Heart right ventricle (tissue), 16 donors: ENCODE data around the gene DSE. TPM values are rescaled to one million over a fixed set of nuclear protein-coding genes. Genes with fewer than 3 reads are reported as not detected.

Experiments used
- ATAC-seq, 8 donors: fragments of 200-7000 bp; cut with Tn5 transposase; one replicate each; pipeline ENCODE4 v1.9.1; 2020; ENCODE audit warnings: mild to moderate bottlenecking in 8 of 8, moderate library complexity in 8 of 8, moderate number of reproducible peaks in 1 of 8
- DNase-seq, 2 donors: peaks; one replicate each; pipeline ENCODE4 v3.0.0-alpha.2; 2020
- H3K27ac ChIP-seq, 10 donors: fragments of 200-600 bp; sonication (generic) in 2 of 10; one replicate each; pipeline versions ENCODE4 v1.5.0 to v1.8.0; 2020 to 2022; ENCODE audit warnings: mild to moderate bottlenecking in 3 of 10
- H3K27me3 ChIP-seq, 7 donors: fragments of 200-600 bp; one replicate each; pipeline ENCODE4 v1.8.0; 2021 to 2022; ENCODE audit warnings: mild to moderate bottlenecking in 2 of 7
- H3K36me3 ChIP-seq, 9 donors: fragments of 200-600 bp; sonication (generic) in 1 of 9; one replicate each; pipeline versions ENCODE4 v1.5.0 to v1.8.0; 2020 to 2022; ENCODE audit warnings: mild to moderate bottlenecking in 2 of 9
- H3K4me1 ChIP-seq, 9 donors: fragments of 200-600 bp; sonication (generic) in 1 of 9; one replicate each; pipeline versions ENCODE4 v1.5.0 to v1.8.0; 2020 to 2022; ENCODE audit warnings: mild to moderate bottlenecking in 4 of 9
- H3K4me3 ChIP-seq, 10 donors: fragments of 200-600 bp; sonication (generic) in 2 of 10; one replicate each; pipeline versions ENCODE4 v1.5.0 to v1.8.0; 2020 to 2022; ENCODE audit warnings: mild to moderate bottlenecking in 7 of 10, moderate library complexity in 2 of 10
- H3K9me3 ChIP-seq, 11 donors: fragments of 200-600 bp in 10 of 11; sonication (generic) in 2 of 11; one replicate each; pipeline versions ENCODE4 v1.5.0 to v1.8.0; 2013 to 2022; ENCODE audit warnings: mild to moderate bottlenecking in 2 of 11, control low read depth in 1 of 11, moderate library complexity in 1 of 11
- CTCF ChIP-seq, 9 donors: fragments of 200-600 bp; sonication (generic) in 2 of 9; IDR thresholded peaks; one replicate each; pipeline versions ENCODE4 v1.5.0 to v1.8.0; 2021 to 2022; ENCODE audit warnings: antibody characterized with exemption in 9 of 9, mild to moderate bottlenecking in 5 of 9, moderate library complexity in 1 of 9
- WGBS, 2 donors: extraction: QIAGEN DNeasy Blood & Tissue Kit; methylation state at CpG; one replicate each; pipeline ENCODE4 v1.1.7; 2013; ENCODE audit warnings: inconsistent platforms in 1 of 2; 5-methylcytosine and 5-hydroxymethylcytosine counted together
- intact Hi-C, 10 donors: fragments of 100-400 bp; cut with DNase I; formaldehyde crosslinking; loops; one replicate each; pipeline versions ENCODE4 v1.11.1 to v1.14.2; 2022
- polyA plus RNA-seq, 2 donors: library from polyadenylated mRNA; stranded (reverse); fragments of 200-250 nt; gene quantifications; one replicate each; pipeline ENCODE4 v1.2.3, GENCODE V29; 2013
- total RNA-seq, 10 donors: library from RNA; stranded (reverse); fragmentation: NEBNext Ultra II Directional in 3 of 10; extraction: Animal tissue kit (Norgen Biotek cat#: 25700) in 3 of 10; gene quantifications; one replicate each; pipeline versions ENCODE4 v1.2.1 to v1.2.4, GENCODE V29; 2021 to 2023
- donor health status: Arrhythmogenic right ventricular cardiomyopathy.
- donor health status: ischemic (EF 13 %, LVEDD 7.1; RV severe dilation, severe dysfunction).
- donor health status: healthy with polysubstance abuse.
- donor health status: DM: no; HTN: yes; CAD: no.
- donor health status: DM: no; HTN: no; CAD: no.
- donor health status: ischemic (EF 25% LVEDD 6.9; RV normal size, moderate dysfunction).
- donor health status: ischemic (EF 25% LVEDD 5.7; RV mildly dilated, moderate dysfunction).
- donor health status: healthy.
- donor health status: DM: yes; HTN: yes; CAD: no.
- donor health status: Ischemic cardiomyopathy.
- donor health status: ischemic (EF 35%, LVEDD 5.7; RV mildly dilated, moderate dysfunction).
- donor health status: nonischemic (EF 11% LVEDD 7.7; RV severe dilation, severe dysfunction).
- donor health status: DM: yes; HTN: yes; CAD: no.
- donor health status: PGD.
- donor health status: ischemic (EF 29% LVEDD 5.4; RV normal size, mild dysfunction).
- donor health status: nonischemic (EF 23%, LVEDD 6.1; RV moderate dilation, normal function).

The DSE gene
- total and polyA plus RNA-seq, 12 donors = 3.8 to 25.4 (median 11.3) TPM

- intact Hi-C loops = no loop called here
- H3K27me3 ChIP-seq = no peaks in the 10 kb centered on the region
- TF ChIP-seq CTCF (IDR thresholded peaks at IDR 0.05) = no peak
- H3K9me3 ChIP-seq = no peaks in the 10 kb centered on the region
- DNase-seq (no peak), ATAC-seq (no peak)
- no peak overlapping the region for H3K4me3 ChIP-seq
- no peaks in the 10 kb centered on the region for H3K36me3 ChIP-seq
- 91 to 92% methylated on average over 3 of the region's 3 CpGs for WGBS, 2 donors
- peaks cover 0 to 25% (median 16%) of the 10 kb centered on the region in 9 donors for H3K4me1 ChIP-seq
- H3K27ac ChIP-seq = no peak overlapping the region
Observed at GRCh38 chr6:116355796-116356195, 15.0 kb upstream of the DSE start.

GRCh38 chr6:116359131-116359530 lies 11.6 kb upstream of the DSE start:
- DNase-seq (no peak), ATAC-seq (no peak)
- Histone ChIP-seq H3K27me3 (no peaks in the 10 kb centered on the region), H3K4me3 (no peak overlapping the region), H3K36me3 (no peaks in the 10 kb centered on the region), H3K9me3 (no peaks in the 10 kb centered on the region), H3K4me1 (peaks cover 0 to 15% (median 0%) of the 10 kb centered on the region in 9 donors), H3K27ac (no peak overlapping the region)
- intact Hi-C loops = no loop called here
- WGBS, 2 donors = 75 to 79% methylated on average over 1 of the region's 1 CpG
- TF ChIP-seq CTCF (IDR thresholded peaks at IDR 0.05) = no peak

DNA sequence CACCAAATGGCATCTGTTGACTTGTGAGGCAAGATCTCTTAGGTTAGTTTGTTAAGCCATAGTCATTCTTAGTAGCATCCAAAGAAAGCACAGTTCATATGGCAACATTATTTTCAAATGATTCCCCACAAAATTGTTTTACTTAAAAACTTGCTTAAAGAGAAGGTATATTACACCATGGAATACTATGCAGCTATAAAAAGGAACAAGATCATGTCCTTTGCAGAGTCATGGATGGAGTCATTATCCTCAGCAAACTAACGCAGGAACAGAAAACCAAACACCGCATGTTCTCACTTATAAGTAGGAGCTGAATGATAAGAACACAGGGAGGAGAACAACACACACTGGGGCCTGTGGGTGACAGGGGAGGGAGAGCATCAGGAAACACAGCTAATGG lies 10.9 kb upstream of the DSE start:
- H3K4me1 ChIP-seq = peaks cover 0 to 22% (median 0%) of the 10 kb centered on the region in 9 donors
- no peaks in the 10 kb centered on the region for H3K27me3 ChIP-seq
- intact Hi-C loops = no loop called here
- TF ChIP-seq CTCF (IDR thresholded peaks at IDR 0.05) = no peak
- no peaks in the 10 kb centered on the region for H3K9me3 ChIP-seq
- DNase-seq (no peak), ATAC-seq (no peak)
- H3K36me3 ChIP-seq = no peaks in the 10 kb centered on the region
- no peak overlapping the region for H3K4me3 ChIP-seq
- H3K27ac ChIP-seq = no peak overlapping the region
- 97 to 100% methylated on average over 2 of the region's 2 CpGs for WGBS, 2 donors

DNA sequence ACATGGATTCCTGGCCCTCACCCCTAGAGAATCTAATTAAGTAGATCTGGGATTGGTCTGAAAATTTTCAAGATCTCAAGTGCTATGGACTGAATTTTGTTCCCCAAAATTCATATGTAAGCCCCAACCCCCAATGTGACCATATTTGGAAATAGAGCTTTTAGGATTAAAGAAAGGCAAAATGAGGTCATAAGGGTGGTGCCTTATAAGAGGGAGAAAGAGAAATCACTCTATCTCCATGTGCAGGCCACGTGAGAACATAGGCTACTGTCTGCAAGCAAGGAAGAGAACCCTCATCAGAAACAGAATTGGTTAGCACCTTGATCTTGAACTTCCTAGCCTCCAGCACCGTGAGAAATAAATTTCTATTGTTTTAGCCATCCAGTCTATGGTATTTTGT lies 8.5 kb upstream of the DSE start:
- intact Hi-C loops = no loop called here
- WGBS, 2 donors = 42 to 58% methylated on average over 2 of the region's 2 CpGs
- Histone ChIP-seq H3K4me1 (peaks cover 0 to 31% (median 0%) of the 10 kb centered on the region in 9 donors), H3K27ac (no peak overlapping the region), H3K9me3 (no peaks in the 10 kb centered on the region), H3K36me3 (no peaks in the 10 kb centered on the region), H3K4me3 (no peak overlapping the region), H3K27me3 (no peaks in the 10 kb centered on the region)
- ATAC-seq (no peak), DNase-seq (no peak)
- TF ChIP-seq CTCF (IDR thresholded peaks at IDR 0.05) = no peak
